Measurements from ENCODE around the gene VGLL4. TPM values are rescaled to one million over a fixed set of nuclear protein-coding genes. Genes with fewer than 3 reads are reported as not detected.

VGLL4 gene
- total RNA-seq, 1 donor from 2014 or later = 29.3 TPM

DNA sequence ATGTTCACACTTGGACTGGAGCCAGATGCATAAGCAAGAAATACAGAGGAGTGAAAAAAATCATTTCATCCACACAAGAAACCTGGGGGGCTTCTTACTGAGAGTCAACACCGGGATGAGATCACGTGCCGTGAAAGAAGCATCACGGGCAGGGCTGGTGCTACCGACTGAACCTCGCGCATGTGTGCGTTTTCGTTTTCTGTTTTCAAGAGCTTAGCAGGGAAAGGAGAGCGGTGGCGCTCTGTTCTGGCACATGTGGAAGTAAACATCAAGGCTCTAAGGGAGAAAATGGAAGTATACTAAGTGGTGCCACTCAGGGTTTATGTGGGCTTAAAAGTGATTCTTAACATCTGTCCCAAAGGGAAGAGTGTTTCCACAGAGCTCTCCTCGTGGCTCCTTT, 55.9 kb downstream of the VGLL4 start:
- TF ChIP-seq, protein P1, sequence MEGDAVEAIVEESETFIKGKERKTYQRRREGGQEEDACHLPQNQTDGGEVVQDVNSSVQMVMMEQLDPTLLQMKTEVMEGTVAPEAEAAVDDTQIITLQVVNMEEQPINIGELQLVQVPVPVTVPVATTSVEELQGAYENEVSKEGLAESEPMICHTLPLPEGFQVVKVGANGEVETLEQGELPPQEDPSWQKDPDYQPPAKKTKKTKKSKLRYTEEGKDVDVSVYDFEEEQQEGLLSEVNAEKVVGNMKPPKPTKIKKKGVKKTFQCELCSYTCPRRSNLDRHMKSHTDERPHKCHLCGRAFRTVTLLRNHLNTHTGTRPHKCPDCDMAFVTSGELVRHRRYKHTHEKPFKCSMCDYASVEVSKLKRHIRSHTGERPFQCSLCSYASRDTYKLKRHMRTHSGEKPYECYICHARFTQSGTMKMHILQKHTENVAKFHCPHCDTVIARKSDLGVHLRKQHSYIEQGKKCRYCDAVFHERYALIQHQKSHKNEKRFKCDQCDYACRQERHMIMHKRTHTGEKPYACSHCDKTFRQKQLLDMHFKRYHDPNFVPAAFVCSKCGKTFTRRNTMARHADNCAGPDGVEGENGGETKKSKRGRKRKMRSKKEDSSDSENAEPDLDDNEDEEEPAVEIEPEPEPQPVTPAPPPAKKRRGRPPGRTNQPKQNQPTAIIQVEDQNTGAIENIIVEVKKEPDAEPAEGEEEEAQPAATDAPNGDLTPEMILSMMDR (IDR thresholded peaks at IDR 0.05; ENCODE audit: borderline replicate concordance) = no peak
- no peak overlapping the region for H3K4me3 ChIP-seq

DNA sequence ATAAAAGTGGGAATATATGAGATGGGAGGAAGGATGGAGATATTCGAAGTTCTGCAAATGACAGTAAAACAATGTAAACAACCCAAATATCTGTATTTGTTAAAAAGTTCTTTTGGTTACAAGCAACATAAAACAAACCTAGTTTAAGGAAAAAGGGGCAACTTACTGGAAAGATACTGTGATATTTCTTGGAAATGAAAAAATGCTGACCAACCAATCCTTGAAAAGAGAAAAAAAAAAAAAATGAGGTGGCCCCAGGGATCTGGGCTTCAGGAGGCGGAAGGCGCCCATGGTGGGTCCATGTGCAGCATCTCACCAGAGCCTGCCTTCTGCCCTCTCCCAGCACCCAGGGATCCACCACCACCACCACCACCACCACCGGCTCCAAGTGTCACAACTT, 59.1 kb downstream of the VGLL4 start:
- Histone ChIP-seq H3K27ac (replicated peaks) (peak overlapping the region; percentile 19), H3K4me3 (no peak overlapping the region), H3K9me3 (replicated peaks) (no peaks in the 10 kb centered on the region), H3K4me1 (peaks cover 94% of the 10 kb centered on the region), H3K36me3 (no peaks in the 10 kb centered on the region), H3K27me3 (ENCODE audit: low read depth) (no peaks in the 10 kb centered on the region)
- DNase-seq = no peak
- intact Hi-C loops (cut with micrococcal nuclease) = loop anchor here (10.0 kb wide), 1 partner anchor 60 kb away; the partner anchor contains the start of gene VGLL4
- TF ChIP-seq, protein P1 (IDR thresholded peaks at IDR 0.05; ENCODE audit: borderline replicate concordance) = no peak

More for the DNA sequence above, 55.9 kb downstream of the VGLL4 start:
- Histone ChIP-seq H3K27ac (replicated peaks) (peak overlapping the region; percentile 87), H3K27me3 (ENCODE audit: low read depth) (no peaks in the 10 kb centered on the region), H3K36me3 (no peaks in the 10 kb centered on the region), H3K4me1 (peaks cover 100% of the 10 kb centered on the region), H3K9me3 (replicated peaks) (no peaks in the 10 kb centered on the region)
- DNase-seq = no peak
- intact Hi-C loops (cut with micrococcal nuclease) = loop anchor here (10.0 kb wide), 1 partner anchor 57 kb away; the partner anchor contains the start of gene VGLL4

DNA sequence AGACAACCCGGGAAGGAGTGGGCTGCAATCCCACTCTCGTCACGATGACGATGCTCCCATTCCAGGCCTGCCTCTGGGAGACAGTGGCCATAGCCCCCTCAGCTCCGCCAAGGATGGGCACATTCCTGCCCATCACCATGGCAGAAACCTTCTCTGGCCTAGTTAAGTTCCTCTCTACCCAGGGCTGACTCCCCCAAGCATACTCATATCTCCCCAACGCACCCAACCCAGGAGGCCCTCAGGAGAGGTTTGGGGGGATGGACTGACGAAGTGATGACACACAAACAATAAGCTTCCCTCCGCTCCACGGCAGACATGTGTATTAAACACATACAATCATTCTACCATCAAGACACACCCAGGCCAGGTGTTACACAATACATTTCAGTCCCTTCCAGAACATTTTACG, 60.1 kb downstream of the VGLL4 start:
- H3K27ac ChIP-seq (replicated peaks) = peak overlapping the region; percentile 85
- TF ChIP-seq, protein P1 (IDR thresholded peaks at IDR 0.05; ENCODE audit: borderline replicate concordance) = no peak
- H3K36me3 ChIP-seq = no peaks in the 10 kb centered on the region
- no peak for DNase-seq
- no peak overlapping the region for H3K4me3 ChIP-seq
- intact Hi-C loops (cut with micrococcal nuclease) = loop anchor here (10.0 kb wide), 1 partner anchor 61 kb away; the partner anchor contains the start of gene VGLL4
- H3K4me1 ChIP-seq = peaks cover 85% of the 10 kb centered on the region
- H3K27me3 ChIP-seq (ENCODE audit: low read depth) = no peaks in the 10 kb centered on the region
- H3K9me3 ChIP-seq (replicated peaks) = no peaks in the 10 kb centered on the region

DNA sequence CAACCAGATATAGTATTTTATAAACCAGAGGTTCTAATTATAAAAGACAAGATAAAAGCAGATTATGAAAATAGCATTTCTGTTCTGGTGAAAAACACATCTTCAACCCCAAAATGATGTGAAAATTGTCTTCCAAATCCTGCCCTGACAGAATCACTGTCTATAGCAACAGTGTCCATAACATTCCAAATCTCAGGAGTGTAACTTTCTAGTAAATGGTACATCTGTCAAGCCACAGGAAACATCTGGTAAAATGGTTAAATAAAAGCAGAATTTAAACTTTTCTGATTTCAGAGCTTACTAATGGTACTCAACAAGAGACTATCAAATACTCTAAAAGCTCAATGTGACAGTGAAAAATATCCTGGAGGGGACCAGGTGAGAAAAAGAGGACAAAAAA, 60.5 kb downstream of the VGLL4 start:
- no peaks in the 10 kb centered on the region for H3K9me3 ChIP-seq (replicated peaks)
- DNase-seq = no peak
- intact Hi-C loops (cut with micrococcal nuclease) = loop anchor here (10.0 kb wide), 1 partner anchor 62 kb away; the partner anchor contains the start of gene VGLL4
- H3K4me3 ChIP-seq = peak overlapping the region; percentile 61
- TF ChIP-seq, protein P1 (IDR thresholded peaks at IDR 0.05; ENCODE audit: borderline replicate concordance) = no peak
- H3K27ac ChIP-seq (replicated peaks) = peak overlapping the region; percentile 85
- H3K27me3 ChIP-seq (ENCODE audit: low read depth) = no peaks in the 10 kb centered on the region
- H3K36me3 ChIP-seq = no peaks in the 10 kb centered on the region
- peaks cover 83% of the 10 kb centered on the region for H3K4me1 ChIP-seq

DNA sequence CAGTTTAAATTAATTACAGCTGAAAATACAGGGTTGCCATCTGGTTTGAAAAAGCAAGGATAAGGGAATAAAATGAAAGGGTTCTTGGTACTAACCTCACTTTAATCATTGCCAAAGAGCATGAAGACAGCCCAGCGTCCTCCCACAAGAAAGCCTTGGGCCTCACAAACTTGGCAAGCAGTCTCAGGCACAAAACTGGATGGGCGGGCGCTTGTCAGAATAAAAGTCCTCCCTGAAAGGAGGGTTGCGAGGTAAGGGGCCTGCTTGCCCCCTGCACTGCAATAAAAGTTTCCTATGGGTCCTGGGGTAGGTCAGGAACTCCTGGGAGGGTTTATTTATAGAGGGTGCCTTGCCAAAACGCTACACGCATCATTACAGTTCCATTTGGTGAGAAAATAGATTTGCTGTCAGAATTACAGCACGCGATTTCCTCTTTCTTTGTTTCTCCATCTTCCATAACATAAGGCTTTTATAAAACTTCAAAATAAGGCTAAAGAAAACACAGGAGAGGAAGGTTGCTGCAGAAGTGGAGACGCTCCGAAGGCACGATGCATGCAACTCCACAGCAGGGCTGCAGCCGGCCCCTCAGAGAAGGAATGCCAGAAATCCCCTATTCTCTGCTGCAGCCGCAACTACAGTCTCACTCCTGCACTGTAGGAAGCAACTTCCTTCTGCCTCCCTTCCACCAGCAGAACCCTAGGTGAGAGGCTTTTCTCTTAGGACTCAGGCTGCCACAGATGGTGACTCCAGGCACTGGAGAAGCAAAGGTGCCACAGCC, 61.3 kb downstream of the VGLL4 start:
- Histone ChIP-seq H3K9me3 (replicated peaks) (no peaks in the 10 kb centered on the region), H3K4me3 (peak overlapping the region; percentile 61), H3K4me1 (peaks cover 83% of the 10 kb centered on the region), H3K27me3 (ENCODE audit: low read depth) (no peaks in the 10 kb centered on the region), H3K36me3 (no peaks in the 10 kb centered on the region), H3K27ac (replicated peaks) (peak overlapping the region; percentile 85)
- intact Hi-C loops (cut with micrococcal nuclease) = loop anchor here (10.0 kb wide), 1 partner anchor 62 kb away; the partner anchor contains the start of gene VGLL4
- DNase-seq = peak; percentile 67
- TF ChIP-seq, protein P1 (IDR thresholded peaks at IDR 0.05; ENCODE audit: borderline replicate concordance) = no peak

All from left ventricle myocardium inferior (tissue), 1 donor.